Measurements from ENCODE around the gene TMOD4. TPM values are rescaled to one million over a fixed set of nuclear protein-coding genes. Genes with fewer than 3 reads are reported as not detected.

The TMOD4 gene
- total and polyA plus RNA-seq, 9 of the 15 experiments (the other 6 are each of a cell fraction or from before 2014, with no cell fraction given), result 0.18 to 1.8 (median 1.1) TPM; not detected in 1

DNA sequence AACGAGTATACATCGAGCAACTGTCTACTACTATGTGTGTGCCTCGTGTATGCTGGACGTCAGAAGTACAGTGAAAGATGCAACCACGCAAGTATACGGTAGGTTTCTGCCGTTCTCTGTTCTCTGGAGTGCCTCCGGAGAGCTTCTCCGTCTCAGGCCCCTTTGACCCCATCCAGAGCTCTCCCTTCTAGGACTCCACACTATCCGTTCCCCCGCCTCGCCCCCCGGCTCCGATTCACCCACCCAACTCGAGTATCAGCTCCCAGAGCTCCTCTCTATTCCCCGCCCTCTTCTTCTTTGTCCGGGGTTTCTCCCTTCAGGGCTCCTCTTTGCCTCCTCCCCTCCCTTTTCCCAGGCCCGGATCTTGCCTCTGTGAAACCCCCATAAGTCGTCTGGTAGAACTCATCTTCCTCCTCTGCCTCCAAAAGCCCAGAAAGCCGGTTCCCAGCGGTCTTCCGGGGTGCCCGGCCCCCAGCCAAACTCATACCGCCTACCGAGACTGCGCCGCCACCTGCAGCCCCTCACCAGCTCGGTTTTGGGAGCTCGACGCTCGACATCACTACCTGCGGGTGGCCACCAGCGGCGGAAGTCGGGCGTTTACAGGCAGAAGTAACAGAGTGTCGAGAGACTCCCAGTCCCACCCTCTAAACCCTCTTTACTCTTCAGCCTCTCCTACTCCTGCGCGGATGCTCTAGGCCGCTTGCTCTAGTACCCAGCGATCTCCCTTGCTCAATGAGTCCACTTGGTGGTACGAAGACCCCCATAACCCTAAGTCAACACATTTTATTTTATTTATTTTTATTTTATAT lies 14.1 kb upstream of the TMOD4 start, which contains the start of gene VPS72 (continued):
- TF ChIP-seq ZKSCAN1 (IDR thresholded peaks at IDR 0.05; ENCODE audit: low read depth, low read length), result no peak
- no peak for TF ChIP-seq CBFB (CRISPR knock-in tag; IDR thresholded peaks at IDR 0.05)
- peak; percentile 37; the same call in 1 of the 2 replicates for TF ChIP-seq CC2D1A (IDR thresholded peaks at IDR 0.05)
- no peak for TF ChIP-seq SAFB2 (IDR thresholded peaks at IDR 0.05; ENCODE audit: borderline replicate concordance, low read depth, low read length, severe bottlenecking)
- no peak for TF ChIP-seq BCL6 (CRISPR knock-in tag; IDR thresholded peaks at IDR 0.05)
- TF ChIP-seq, protein P1, sequence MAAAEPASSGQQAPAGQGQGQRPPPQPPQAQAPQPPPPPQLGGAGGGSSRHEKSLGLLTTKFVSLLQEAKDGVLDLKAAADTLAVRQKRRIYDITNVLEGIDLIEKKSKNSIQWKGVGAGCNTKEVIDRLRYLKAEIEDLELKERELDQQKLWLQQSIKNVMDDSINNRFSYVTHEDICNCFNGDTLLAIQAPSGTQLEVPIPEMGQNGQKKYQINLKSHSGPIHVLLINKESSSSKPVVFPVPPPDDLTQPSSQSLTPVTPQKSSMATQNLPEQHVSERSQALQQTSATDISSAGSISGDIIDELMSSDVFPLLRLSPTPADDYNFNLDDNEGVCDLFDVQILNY (CRISPR knock-in tag; IDR thresholded peaks at IDR 0.05), result no peak
- TF ChIP-seq, protein P2, sequence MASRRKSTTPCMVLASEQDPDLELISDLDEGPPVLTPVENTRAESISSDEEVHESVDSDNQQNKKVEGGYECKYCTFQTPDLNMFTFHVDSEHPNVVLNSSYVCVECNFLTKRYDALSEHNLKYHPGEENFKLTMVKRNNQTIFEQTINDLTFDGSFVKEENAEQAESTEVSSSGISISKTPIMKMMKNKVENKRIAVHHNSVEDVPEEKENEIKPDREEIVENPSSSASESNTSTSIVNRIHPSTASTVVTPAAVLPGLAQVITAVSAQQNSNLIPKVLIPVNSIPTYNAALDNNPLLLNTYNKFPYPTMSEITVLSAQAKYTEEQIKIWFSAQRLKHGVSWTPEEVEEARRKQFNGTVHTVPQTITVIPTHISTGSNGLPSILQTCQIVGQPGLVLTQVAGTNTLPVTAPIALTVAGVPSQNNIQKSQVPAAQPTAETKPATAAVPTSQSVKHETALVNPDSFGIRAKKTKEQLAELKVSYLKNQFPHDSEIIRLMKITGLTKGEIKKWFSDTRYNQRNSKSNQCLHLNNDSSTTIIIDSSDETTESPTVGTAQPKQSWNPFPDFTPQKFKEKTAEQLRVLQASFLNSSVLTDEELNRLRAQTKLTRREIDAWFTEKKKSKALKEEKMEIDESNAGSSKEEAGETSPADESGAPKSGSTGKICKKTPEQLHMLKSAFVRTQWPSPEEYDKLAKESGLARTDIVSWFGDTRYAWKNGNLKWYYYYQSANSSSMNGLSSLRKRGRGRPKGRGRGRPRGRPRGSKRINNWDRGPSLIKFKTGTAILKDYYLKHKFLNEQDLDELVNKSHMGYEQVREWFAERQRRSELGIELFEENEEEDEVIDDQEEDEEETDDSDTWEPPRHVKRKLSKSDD (conservative IDR thresholded peaks at IDR 0.05; ENCODE audit: low read length), result no peak
